GM12873 (cell line): ENCODE results near the gene FSIP1.

ENCODE experiments used
- CTCF ChIP-seq: IDR thresholded peaks from 2 replicates; pipeline ENCODE4 v1.5.1; 2012; ENCODE audit warnings: low read depth, mild to moderate bottlenecking, moderate library complexity, low read length, control low read depth; ENCODE audit not compliant: insufficient read depth; ENCODE audit errors: missing control alignments

The FSIP1 gene

GRCh38 chr15:39745415-39745814, 37.2 kb downstream of the FSIP1 start:
- TF ChIP-seq CTCF = no peak

GRCh38 chr15:39744334-39745103, 38.1 kb downstream of the FSIP1 start:
- TF ChIP-seq CTCF = no peak

- no peak for TF ChIP-seq CTCF
Measured at GRCh38 chr15:39743611-39744010, 39.0 kb downstream of the FSIP1 start.

- no peak for TF ChIP-seq CTCF
Measured at GRCh38 chr15:39741258-39741657, 41.4 kb downstream of the FSIP1 start.

- no peak for TF ChIP-seq CTCF
Measured at GRCh38 chr15:39738998-39739397, 43.6 kb downstream of the FSIP1 start.

GRCh38 chr15:39737196-39737550, 45.5 kb downstream of the FSIP1 start:
- TF ChIP-seq CTCF = no peak

- TF ChIP-seq CTCF = no peak
Measured at GRCh38 chr15:39736412-39737195, 46.0 kb downstream of the FSIP1 start.
